ENCODE data around the gene DIAPH3.

The DIAPH3 gene

DNA sequence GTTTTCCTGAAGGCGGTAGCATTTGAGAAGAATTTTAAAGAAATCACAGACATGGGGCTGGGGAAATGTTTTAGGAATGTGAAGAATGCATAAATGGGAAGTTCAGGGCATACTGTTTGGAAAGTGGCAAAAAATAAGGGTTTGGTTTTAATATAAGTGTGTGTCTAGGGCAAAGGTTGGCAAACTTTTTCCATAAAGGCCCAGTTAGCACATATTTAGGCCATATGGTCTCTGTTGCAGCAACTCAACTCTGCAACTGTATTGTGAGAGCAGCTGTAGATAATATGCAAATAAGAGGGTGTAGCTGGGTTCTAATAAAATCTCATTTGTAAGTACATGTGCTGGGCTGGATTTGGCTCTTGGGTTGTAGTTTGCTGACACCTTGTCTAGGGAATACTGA lies 521.9 kb downstream of the DIAPH3 start:
- no peaks in the 10 kb centered on the region for H3K36me3 ChIP-seq (ENCODE audit: control insufficient read depth, low read length)
- H3K4me3 ChIP-seq (ENCODE audit: low read length) = no peak overlapping the region
- no peaks in the 10 kb centered on the region for H3K9me3 ChIP-seq (ENCODE audit: control insufficient read depth, insufficient read depth, low read length)
- no peaks in the 10 kb centered on the region for H3K27me3 ChIP-seq (ENCODE audit: control insufficient read depth, low read length)
- no peaks in the 10 kb centered on the region for H4K20me1 ChIP-seq (ENCODE audit: control insufficient read depth, insufficient read depth, low read depth, low read length)
- no peaks in the 10 kb centered on the region for H3K79me2 ChIP-seq (ENCODE audit: control insufficient read depth, low read length)
- no peaks in the 10 kb centered on the region for H3K4me1 ChIP-seq (ENCODE audit: control insufficient read depth, low read length)
- no peak overlapping the region for H3K4me2 ChIP-seq (ENCODE audit: low read length)
- TF ChIP-seq, protein P1, sequence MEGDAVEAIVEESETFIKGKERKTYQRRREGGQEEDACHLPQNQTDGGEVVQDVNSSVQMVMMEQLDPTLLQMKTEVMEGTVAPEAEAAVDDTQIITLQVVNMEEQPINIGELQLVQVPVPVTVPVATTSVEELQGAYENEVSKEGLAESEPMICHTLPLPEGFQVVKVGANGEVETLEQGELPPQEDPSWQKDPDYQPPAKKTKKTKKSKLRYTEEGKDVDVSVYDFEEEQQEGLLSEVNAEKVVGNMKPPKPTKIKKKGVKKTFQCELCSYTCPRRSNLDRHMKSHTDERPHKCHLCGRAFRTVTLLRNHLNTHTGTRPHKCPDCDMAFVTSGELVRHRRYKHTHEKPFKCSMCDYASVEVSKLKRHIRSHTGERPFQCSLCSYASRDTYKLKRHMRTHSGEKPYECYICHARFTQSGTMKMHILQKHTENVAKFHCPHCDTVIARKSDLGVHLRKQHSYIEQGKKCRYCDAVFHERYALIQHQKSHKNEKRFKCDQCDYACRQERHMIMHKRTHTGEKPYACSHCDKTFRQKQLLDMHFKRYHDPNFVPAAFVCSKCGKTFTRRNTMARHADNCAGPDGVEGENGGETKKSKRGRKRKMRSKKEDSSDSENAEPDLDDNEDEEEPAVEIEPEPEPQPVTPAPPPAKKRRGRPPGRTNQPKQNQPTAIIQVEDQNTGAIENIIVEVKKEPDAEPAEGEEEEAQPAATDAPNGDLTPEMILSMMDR (IDR thresholded peaks at IDR 0.05; ENCODE audit: low read depth, low read length, poor library complexity, severe bottlenecking) = no peak
- TF ChIP-seq EZH2phosphoT487 (IDR thresholded peaks at IDR 0.05; ENCODE audit: borderline replicate concordance, low read length) = no peak
- H3K9me2 ChIP-seq (replicated peaks; ENCODE audit: control insufficient read depth, low read length) = no peaks in the 10 kb centered on the region
- H3K27ac ChIP-seq (ENCODE audit: low read depth, low read length) = no peak overlapping the region
- H3F3A ChIP-seq (ENCODE audit: control insufficient read depth, insufficient read depth) = no peaks in the 10 kb centered on the region

GRCh38 chr13:59641261-59641660 lies 522.5 kb downstream of the DIAPH3 start:
- Histone ChIP-seq H3K4me2 (ENCODE audit: low read length) (no peak overlapping the region), H3K27me3 (ENCODE audit: control insufficient read depth, low read length) (no peaks in the 10 kb centered on the region), H3F3A (ENCODE audit: control insufficient read depth, insufficient read depth) (no peaks in the 10 kb centered on the region), H3K9me3 (ENCODE audit: control insufficient read depth, insufficient read depth, low read length) (no peaks in the 10 kb centered on the region), H3K79me2 (ENCODE audit: control insufficient read depth, low read length) (no peaks in the 10 kb centered on the region), H3K4me1 (ENCODE audit: control insufficient read depth, low read length) (no peaks in the 10 kb centered on the region), H3K27ac (ENCODE audit: low read depth, low read length) (no peak overlapping the region), H3K36me3 (ENCODE audit: control insufficient read depth, low read length) (no peaks in the 10 kb centered on the region), H4K20me1 (ENCODE audit: control insufficient read depth, insufficient read depth, low read depth, low read length) (no peaks in the 10 kb centered on the region), H3K4me3 (ENCODE audit: low read length) (no peak overlapping the region), H3K9me2 (replicated peaks; ENCODE audit: control insufficient read depth, low read length) (no peaks in the 10 kb centered on the region)
- no peak for TF ChIP-seq EZH2phosphoT487 (IDR thresholded peaks at IDR 0.05; ENCODE audit: borderline replicate concordance, low read length)
- TF ChIP-seq, protein P1 (IDR thresholded peaks at IDR 0.05; ENCODE audit: low read depth, low read length, poor library complexity, severe bottlenecking) = no peak

- TF ChIP-seq, protein P1 (IDR thresholded peaks at IDR 0.05; ENCODE audit: low read depth, low read length, poor library complexity, severe bottlenecking) = no peak
- TF ChIP-seq EZH2phosphoT487 (IDR thresholded peaks at IDR 0.05; ENCODE audit: borderline replicate concordance, low read length) = no peak
- H4K20me1 ChIP-seq (ENCODE audit: control insufficient read depth, insufficient read depth, low read depth, low read length) = no peaks in the 10 kb centered on the region
These were observed 525.3 kb downstream of the DIAPH3 start for GRCh38 chr13:59638404-59638803.

DNA sequence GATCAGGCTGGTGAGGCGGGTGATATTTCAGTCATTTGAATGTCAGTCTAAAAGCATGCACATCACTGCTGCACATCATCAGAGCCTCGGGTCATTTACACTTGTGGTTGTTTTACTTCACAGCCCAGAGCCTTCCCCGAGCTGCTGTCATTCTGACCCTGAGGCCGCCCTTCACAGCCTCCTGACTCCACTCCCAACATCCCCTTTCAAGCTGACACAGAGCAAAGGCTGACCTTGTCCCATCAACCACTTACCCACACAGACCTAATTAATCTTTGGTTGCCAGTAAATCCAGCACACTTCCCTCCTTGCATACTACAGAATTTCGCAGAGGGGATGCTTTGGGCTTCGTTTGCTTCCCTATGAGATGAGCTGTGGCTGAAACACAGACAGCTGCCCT lies 528.1 kb downstream of the DIAPH3 start:
- Histone ChIP-seq H3K36me3 (ENCODE audit: control insufficient read depth, low read length) (no peaks in the 10 kb centered on the region), H3K27ac (ENCODE audit: low read depth, low read length) (no peak overlapping the region), H3K9me3 (ENCODE audit: control insufficient read depth, insufficient read depth, low read length) (no peaks in the 10 kb centered on the region), H3K4me3 (ENCODE audit: low read length) (no peak overlapping the region), H3K9me2 (replicated peaks; ENCODE audit: control insufficient read depth, low read length) (no peaks in the 10 kb centered on the region), H3K27me3 (ENCODE audit: control insufficient read depth, low read length) (no peaks in the 10 kb centered on the region), H4K20me1 (ENCODE audit: control insufficient read depth, insufficient read depth, low read depth, low read length) (no peaks in the 10 kb centered on the region), H3K4me1 (ENCODE audit: control insufficient read depth, low read length) (no peaks in the 10 kb centered on the region), H3F3A (ENCODE audit: control insufficient read depth, insufficient read depth) (no peaks in the 10 kb centered on the region), H3K4me2 (ENCODE audit: low read length) (no peak overlapping the region), H3K79me2 (ENCODE audit: control insufficient read depth, low read length) (no peaks in the 10 kb centered on the region)
- no peak for TF ChIP-seq EZH2phosphoT487 (IDR thresholded peaks at IDR 0.05; ENCODE audit: borderline replicate concordance, low read length)
- TF ChIP-seq, protein P1 (IDR thresholded peaks at IDR 0.05; ENCODE audit: low read depth, low read length, poor library complexity, severe bottlenecking) = no peak

More at GRCh38 chr13:59638404-59638803, 525.3 kb downstream of the DIAPH3 start:
- no peaks in the 10 kb centered on the region for H3K36me3 ChIP-seq (ENCODE audit: control insufficient read depth, low read length)
- H3K27ac ChIP-seq (ENCODE audit: low read depth, low read length) = no peak overlapping the region
- H3K9me3 ChIP-seq (ENCODE audit: control insufficient read depth, insufficient read depth, low read length) = no peaks in the 10 kb centered on the region
- H3K9me2 ChIP-seq (replicated peaks; ENCODE audit: control insufficient read depth, low read length) = no peaks in the 10 kb centered on the region
- no peak overlapping the region for H3K4me2 ChIP-seq (ENCODE audit: low read length)
- H3K79me2 ChIP-seq (ENCODE audit: control insufficient read depth, low read length) = no peaks in the 10 kb centered on the region
- no peak overlapping the region for H3K4me3 ChIP-seq (ENCODE audit: low read length)
- H3K4me1 ChIP-seq (ENCODE audit: control insufficient read depth, low read length) = no peaks in the 10 kb centered on the region
- H3F3A ChIP-seq (ENCODE audit: control insufficient read depth, insufficient read depth) = no peaks in the 10 kb centered on the region
- H3K27me3 ChIP-seq (ENCODE audit: control insufficient read depth, low read length) = no peaks in the 10 kb centered on the region

Data from DOHH2 (cell line).